ENCODE results near the gene L3MBTL3. TPM values are rescaled to one million over a fixed set of nuclear protein-coding genes. Genes with fewer than 3 reads are reported as not detected.

L3MBTL3 gene
- total RNA-seq, 1 experiment from 2014 or later, result 4.7 TPM

DNA sequence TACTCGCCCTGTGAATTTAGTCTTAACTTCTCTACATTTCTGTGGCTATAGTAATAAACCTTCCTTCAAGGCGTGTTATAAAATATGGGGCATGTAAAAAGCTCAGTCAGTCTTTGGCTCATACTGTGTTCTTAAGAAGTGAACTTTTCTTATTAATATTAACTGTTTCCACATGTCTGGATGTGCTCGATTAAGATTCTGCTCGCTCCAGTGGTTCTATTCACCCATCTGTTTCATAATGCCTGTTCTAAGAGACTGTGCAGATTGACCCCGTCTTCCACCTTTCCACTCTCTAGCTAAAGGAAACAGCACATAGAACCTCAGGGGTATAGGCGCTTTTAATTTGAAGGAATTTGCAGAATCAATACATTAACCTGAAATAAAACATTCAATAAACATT, 99.9 kb downstream of the L3MBTL3 start:
- Histone ChIP-seq H3K4ac (ENCODE audit: low read depth, low read length) (no peak overlapping the region), H3K27me3 (ENCODE audit: insufficient read depth, low read length) (no peaks in the 10 kb centered on the region), H2AK5ac (ENCODE audit: insufficient read length, low read length) (no peak overlapping the region), H3K56ac (ENCODE audit: insufficient read length, low read depth, low read length) (no peak overlapping the region), H2BK120ac (ENCODE audit: low read depth, low read length, poor library complexity, severe bottlenecking) (no peak overlapping the region), H3K14ac (ENCODE audit: insufficient read depth, low read length) (no peak overlapping the region), H3K23ac (ENCODE audit: insufficient read length, low read depth, low read length) (no peak overlapping the region), H3K18ac (ENCODE audit: insufficient read length, low read depth, low read length) (no peak overlapping the region), H4K20me1 (ENCODE audit: control insufficient read depth, insufficient read depth, insufficient read length) (no peaks in the 10 kb centered on the region), H3K27ac (ENCODE audit: insufficient read length, low read depth, low read length) (no peak overlapping the region), H2BK5ac (ENCODE audit: insufficient read length, low read length) (no peak overlapping the region), H2BK20ac (ENCODE audit: low read depth, low read length, poor library complexity, severe bottlenecking) (no peak overlapping the region), H4K5ac (ENCODE audit: insufficient read length, low read depth, low read length) (no peak overlapping the region), H3K79me2 (ENCODE audit: insufficient read depth, low read length) (no peaks in the 10 kb centered on the region), H3T11ph (ENCODE audit: low read length) (no peak overlapping the region), H3K9me3 (ENCODE audit: control insufficient read depth, low read depth, low read length) (no peaks in the 10 kb centered on the region), H3K4me2 (ENCODE audit: insufficient read depth, insufficient read length, low read length) (no peak overlapping the region), H4K8ac (replicated peaks; ENCODE audit: insufficient read length, low read depth, low read length) (no peak overlapping the region), H2BK15ac (ENCODE audit: low read depth, low read length) (no peak overlapping the region), H3K79me1 (ENCODE audit: insufficient read depth, low read depth, low read length, poor library complexity, severe bottlenecking) (no peaks in the 10 kb centered on the region), H3K23me2 (ENCODE audit: insufficient read length, low read depth, low read length, poor library complexity, severe bottlenecking) (no peaks in the 10 kb centered on the region), H2AFZ (ENCODE audit: low read length) (no peak overlapping the region), H2BK12ac (ENCODE audit: insufficient read length, low read depth, low read length) (no peak overlapping the region), H4K91ac (ENCODE audit: insufficient read length, low read depth, low read length) (no peak overlapping the region), H3K4me1 (ENCODE audit: insufficient read depth, low read length) (no peaks in the 10 kb centered on the region), H3K9ac (ENCODE audit: extremely low read depth, insufficient read length, low read length) (no peak overlapping the region)
- WGBS (ENCODE audit: extremely low coverage, insufficient read length, low lambda C conversion rate), result no CpG with 5 or more reads among the region's 6 CpGs
- TF ChIP-seq, protein P1, sequence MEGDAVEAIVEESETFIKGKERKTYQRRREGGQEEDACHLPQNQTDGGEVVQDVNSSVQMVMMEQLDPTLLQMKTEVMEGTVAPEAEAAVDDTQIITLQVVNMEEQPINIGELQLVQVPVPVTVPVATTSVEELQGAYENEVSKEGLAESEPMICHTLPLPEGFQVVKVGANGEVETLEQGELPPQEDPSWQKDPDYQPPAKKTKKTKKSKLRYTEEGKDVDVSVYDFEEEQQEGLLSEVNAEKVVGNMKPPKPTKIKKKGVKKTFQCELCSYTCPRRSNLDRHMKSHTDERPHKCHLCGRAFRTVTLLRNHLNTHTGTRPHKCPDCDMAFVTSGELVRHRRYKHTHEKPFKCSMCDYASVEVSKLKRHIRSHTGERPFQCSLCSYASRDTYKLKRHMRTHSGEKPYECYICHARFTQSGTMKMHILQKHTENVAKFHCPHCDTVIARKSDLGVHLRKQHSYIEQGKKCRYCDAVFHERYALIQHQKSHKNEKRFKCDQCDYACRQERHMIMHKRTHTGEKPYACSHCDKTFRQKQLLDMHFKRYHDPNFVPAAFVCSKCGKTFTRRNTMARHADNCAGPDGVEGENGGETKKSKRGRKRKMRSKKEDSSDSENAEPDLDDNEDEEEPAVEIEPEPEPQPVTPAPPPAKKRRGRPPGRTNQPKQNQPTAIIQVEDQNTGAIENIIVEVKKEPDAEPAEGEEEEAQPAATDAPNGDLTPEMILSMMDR (conservative IDR thresholded peaks at IDR 0.05), result no peak
- no peaks in the 10 kb centered on the region for H3K9me3 Mint-ChIP-seq
- no peak overlapping the region for H3K27ac Mint-ChIP-seq
- no peak overlapping the region for H3K4me3 Mint-ChIP-seq
- no peaks in the 10 kb centered on the region; a peak in 1 of 7 replicates for H3K36me3 Mint-ChIP-seq (ENCODE audit: insufficient read depth in 1 of 3, low read depth in 3 of 3)
- no peaks in the 10 kb centered on the region for H3K27me3 Mint-ChIP-seq (ENCODE audit: low read depth)
- DNase-seq, result no peak
- H3K4me1 Mint-ChIP-seq, result no peaks in the 10 kb centered on the region
